ENCODE data around the gene RPLP1. TPM values are rescaled to one million over a fixed set of nuclear protein-coding genes. Genes with fewer than 3 reads are reported as not detected.

Gene RPLP1
- total and polyA plus RNA-seq, 12 donors = 1,068 to 2,100 (median 1,266) TPM

- Histone ChIP-seq H3K27ac (peak overlapping the region in 2 of 10 donors; percentile 22 to 27), H3K36me3 (no peaks in the 10 kb centered on the region), H3K4me1 (peaks cover 0 to 12% (median 0%) of the 10 kb centered on the region in 9 donors), H3K9me3 (peaks cover 0 to 16% (median 0%) of the 10 kb centered on the region in 11 donors), H3K27me3 (no peaks in the 10 kb centered on the region), H3K4me3 (no peak overlapping the region)
- intact Hi-C loops (cut with DNase I) = no loop called here
- 57 to 63% methylated on average over 3 of the region's 3 CpGs for WGBS, 2 donors
- TF ChIP-seq CTCF (IDR thresholded peaks at IDR 0.05) = no peak
- ATAC-seq (peak in 6 of 8 donors; percentile 8 to 84 (median 39)), DNase-seq (peak in 1 of 2 donors; percentile 62)
These were observed 38.5 kb downstream of the RPLP1 start for GRCh38 chr15:69491038-69491505.

DNA sequence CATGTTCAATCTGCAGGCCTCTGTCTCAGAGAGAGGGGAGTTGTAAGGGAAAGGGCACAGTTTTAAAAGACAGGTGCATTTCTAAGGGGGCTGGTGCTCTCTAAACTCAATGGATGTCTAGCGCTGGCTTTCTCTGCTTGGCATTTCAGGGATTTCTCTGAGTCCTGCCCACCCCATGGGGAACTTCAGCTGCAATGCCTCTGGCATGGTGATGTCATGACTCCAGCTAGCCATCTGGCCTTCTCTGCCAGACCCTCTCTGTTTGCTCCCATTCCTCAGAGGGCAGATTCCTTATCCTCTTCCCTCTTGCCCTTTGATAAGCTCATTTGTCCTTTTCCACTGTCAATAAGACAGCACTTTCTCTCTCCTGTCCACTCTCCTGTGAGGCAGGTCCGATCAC lies 40.8 kb downstream of the RPLP1 start:
- peaks cover 0 to 16% (median 0%) of the 10 kb centered on the region in 11 donors for H3K9me3 ChIP-seq
- intact Hi-C loops (cut with DNase I) = no loop called here
- no peaks in the 10 kb centered on the region for H3K36me3 ChIP-seq
- DNase-seq (no peak), ATAC-seq (no peak)
- H3K4me3 ChIP-seq = no peak overlapping the region
- no peak overlapping the region for H3K27ac ChIP-seq
- WGBS, 2 donors = 90 to 94% methylated on average over 2 of the region's 2 CpGs
- no peak for TF ChIP-seq CTCF (IDR thresholded peaks at IDR 0.05)
- no peaks in the 10 kb centered on the region for H3K27me3 ChIP-seq
- H3K4me1 ChIP-seq = peaks cover 0 to 12% (median 0%) of the 10 kb centered on the region in 9 donors

DNA sequence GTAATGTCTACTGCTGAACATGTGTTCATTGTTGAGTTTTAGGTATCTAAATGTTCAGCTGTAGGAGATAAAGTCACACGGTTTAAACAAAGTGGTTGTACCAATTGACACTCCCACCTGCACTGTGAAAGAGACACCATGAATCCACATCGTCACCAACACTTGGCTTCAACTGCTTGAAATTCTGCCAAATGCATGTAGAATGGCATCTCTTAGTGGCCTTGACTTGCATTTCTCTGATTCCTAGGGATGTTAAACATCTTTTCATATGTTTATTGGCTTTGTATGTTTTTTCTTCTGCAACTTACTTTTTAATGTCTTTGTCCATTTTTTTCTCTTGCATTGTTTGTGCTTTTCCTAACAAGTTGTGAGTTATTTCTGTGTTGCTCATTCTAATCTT lies 43.4 kb downstream of the RPLP1 start:
- Histone ChIP-seq H3K9me3 (peaks cover 0 to 15% (median 0%) of the 10 kb centered on the region in 11 donors), H3K4me1 (peaks cover 0 to 14% (median 6%) of the 10 kb centered on the region in 9 donors), H3K4me3 (no peak overlapping the region), H3K27ac (no peak overlapping the region), H3K36me3 (no peaks in the 10 kb centered on the region), H3K27me3 (no peaks in the 10 kb centered on the region)
- intact Hi-C loops (cut with DNase I) = no loop called here
- 20 to 27% methylated on average over 2 of the region's 2 CpGs for WGBS, 2 donors
- ATAC-seq (no peak), DNase-seq (no peak)
- TF ChIP-seq CTCF (IDR thresholded peaks at IDR 0.05) = no peak

GRCh38 chr15:69497076-69497475 lies 44.5 kb downstream of the RPLP1 start:
- intact Hi-C loops (cut with DNase I) = no loop called here
- WGBS, 2 donors = 96 to 98% methylated on average over 1 of the region's 1 CpG
- no peak for ATAC-seq
- Histone ChIP-seq H3K27me3 (no peaks in the 10 kb centered on the region), H3K4me1 (peaks cover 0 to 14% (median 6%) of the 10 kb centered on the region in 9 donors), H3K27ac (no peak overlapping the region), H3K36me3 (no peaks in the 10 kb centered on the region), H3K9me3 (peaks cover 0 to 5% (median 0%) of the 10 kb centered on the region in 11 donors), H3K4me3 (no peak overlapping the region)
- no peak for TF ChIP-seq CTCF (IDR thresholded peaks at IDR 0.05)
- no peak for DNase-seq

Data from heart right ventricle (tissue), 16 donors.